ENCODE measurements around the gene PDRG1.

PDRG1 gene

GRCh38 chr20:31906001-31906400 lies 45.8 kb downstream of the PDRG1 start:
- TF ChIP-seq CTCF (IDR thresholded peaks at IDR 0.05; ENCODE audit: low read depth, low read length), result no peak

GRCh38 chr20:31903627-31904386 lies 48.0 kb downstream of the PDRG1 start:
- no peak overlapping the region for H3K4me3 ChIP-seq (ENCODE audit: low read depth, low read length)
- TF ChIP-seq CTCF (IDR thresholded peaks at IDR 0.05; ENCODE audit: low read depth, low read length), result no peak

More at GRCh38 chr20:31906001-31906400, 45.8 kb downstream of the PDRG1 start:
- H3K4me3 ChIP-seq (ENCODE audit: low read depth, low read length), result no peak overlapping the region

DNA sequence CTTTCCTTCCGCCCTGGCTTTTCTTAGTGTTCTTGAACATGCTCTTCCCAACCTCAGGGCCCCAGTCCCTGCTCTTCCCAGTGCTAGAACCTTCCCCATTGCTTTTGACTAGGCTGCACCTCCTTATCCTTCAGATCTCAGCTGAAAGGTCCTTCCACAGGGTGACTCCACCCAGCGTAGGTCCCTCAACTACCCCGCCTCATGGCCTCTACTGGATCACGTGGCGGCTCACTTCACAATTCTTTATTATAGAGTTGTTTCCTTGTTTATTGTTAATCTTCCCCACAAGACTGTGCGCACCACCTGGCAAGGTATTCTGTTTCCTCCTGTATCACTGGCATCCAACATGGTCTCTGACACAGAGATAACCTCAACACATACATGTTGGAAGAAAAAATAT lies 50.2 kb downstream of the PDRG1 start:
- TF ChIP-seq CTCF (IDR thresholded peaks at IDR 0.05; ENCODE audit: low read depth, low read length), result no peak

GRCh38 chr20:31897541-31897940 lies 54.3 kb downstream of the PDRG1 start:
- no peak overlapping the region for H3K4me3 ChIP-seq (ENCODE audit: low read depth, low read length)
- TF ChIP-seq CTCF (IDR thresholded peaks at IDR 0.05; ENCODE audit: low read depth, low read length), result no peak

More for the DNA sequence above, 50.2 kb downstream of the PDRG1 start:
- H3K4me3 ChIP-seq (ENCODE audit: low read depth, low read length), result no peak overlapping the region

DNA sequence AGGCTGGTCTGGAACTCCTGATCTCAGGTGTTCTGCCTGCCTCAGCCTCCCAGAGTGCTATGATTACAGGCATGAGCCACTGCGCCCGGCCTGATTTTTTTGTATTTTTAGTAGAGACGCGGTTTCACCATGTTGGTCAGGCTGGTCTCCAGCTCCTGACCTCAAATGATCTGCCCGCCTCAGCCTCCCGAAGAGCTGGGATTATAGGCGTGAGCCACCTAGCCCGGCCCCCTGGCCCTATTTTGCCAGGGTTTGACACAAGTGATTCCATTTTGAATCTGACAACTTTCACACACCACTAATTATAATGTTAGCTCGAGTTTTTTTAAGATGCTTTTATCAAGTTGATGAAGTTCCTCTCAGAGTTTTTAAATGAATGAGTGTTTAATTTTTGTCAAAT lies 55.8 kb downstream of the PDRG1 start:
- TF ChIP-seq CTCF (IDR thresholded peaks at IDR 0.05; ENCODE audit: low read depth, low read length), result no peak
- H3K4me3 ChIP-seq (ENCODE audit: low read depth, low read length), result no peak overlapping the region

GRCh38 chr20:31894980-31895675 lies 56.7 kb downstream of the PDRG1 start:
- no peak overlapping the region for H3K4me3 ChIP-seq (ENCODE audit: low read depth, low read length)
- no peak for TF ChIP-seq CTCF (IDR thresholded peaks at IDR 0.05; ENCODE audit: low read depth, low read length)
